ENCODE measurements around the gene GLS.
A peak's percentile ranks its signal among the peaks of the same experiment; 100 is the strongest.

The GLS gene

DNA sequence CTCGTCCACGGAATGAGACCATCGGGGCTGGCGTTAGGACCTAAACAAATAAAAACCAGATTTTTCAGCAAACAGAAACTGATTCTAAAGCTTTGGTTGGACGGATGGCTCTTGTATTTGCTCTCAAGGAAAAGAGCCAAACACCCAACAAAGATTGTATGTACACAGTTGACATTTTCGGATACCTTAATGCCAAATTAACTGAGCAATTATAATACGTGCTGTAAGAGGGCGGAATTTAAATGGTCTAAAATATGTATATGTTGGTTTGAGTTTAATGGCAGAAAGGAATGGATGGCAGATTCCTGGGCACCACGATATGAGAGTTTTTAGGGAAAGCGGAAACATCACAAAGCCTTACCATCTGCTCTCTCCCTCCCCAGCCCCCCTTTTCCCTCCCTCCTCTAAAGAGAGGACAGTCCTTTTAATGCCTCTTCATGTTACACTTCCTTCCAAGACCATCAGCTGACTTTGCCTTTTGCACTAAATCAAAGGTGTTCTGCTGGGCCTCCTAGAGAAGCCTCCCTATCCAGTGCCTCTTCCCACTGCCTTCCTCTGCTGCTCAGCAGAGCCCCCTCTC is 100.1 kb downstream of the GLS start:
- no peaks in the 10 kb centered on the region for H4K20me1 ChIP-seq (ENCODE audit: insufficient read depth, low read length)
- no peaks in the 10 kb centered on the region for H3K27me3 ChIP-seq (ENCODE audit: low read depth, low read length)
- no peak overlapping the region for H3K27ac ChIP-seq (ENCODE audit: low read length)
- H3K4me3 ChIP-seq (ENCODE audit: low read length) = no peak overlapping the region
- H3K4me2 ChIP-seq (ENCODE audit: low read length) = no peak overlapping the region
- no peak overlapping the region for H2AFZ ChIP-seq (ENCODE audit: low read depth, low read length)
- TF ChIP-seq, protein P1, sequence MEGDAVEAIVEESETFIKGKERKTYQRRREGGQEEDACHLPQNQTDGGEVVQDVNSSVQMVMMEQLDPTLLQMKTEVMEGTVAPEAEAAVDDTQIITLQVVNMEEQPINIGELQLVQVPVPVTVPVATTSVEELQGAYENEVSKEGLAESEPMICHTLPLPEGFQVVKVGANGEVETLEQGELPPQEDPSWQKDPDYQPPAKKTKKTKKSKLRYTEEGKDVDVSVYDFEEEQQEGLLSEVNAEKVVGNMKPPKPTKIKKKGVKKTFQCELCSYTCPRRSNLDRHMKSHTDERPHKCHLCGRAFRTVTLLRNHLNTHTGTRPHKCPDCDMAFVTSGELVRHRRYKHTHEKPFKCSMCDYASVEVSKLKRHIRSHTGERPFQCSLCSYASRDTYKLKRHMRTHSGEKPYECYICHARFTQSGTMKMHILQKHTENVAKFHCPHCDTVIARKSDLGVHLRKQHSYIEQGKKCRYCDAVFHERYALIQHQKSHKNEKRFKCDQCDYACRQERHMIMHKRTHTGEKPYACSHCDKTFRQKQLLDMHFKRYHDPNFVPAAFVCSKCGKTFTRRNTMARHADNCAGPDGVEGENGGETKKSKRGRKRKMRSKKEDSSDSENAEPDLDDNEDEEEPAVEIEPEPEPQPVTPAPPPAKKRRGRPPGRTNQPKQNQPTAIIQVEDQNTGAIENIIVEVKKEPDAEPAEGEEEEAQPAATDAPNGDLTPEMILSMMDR (IDR thresholded peaks at IDR 0.05; ENCODE audit: low read depth, low read length) = no peak
- no peak for TF ChIP-seq EZH2phosphoT487 (IDR thresholded peaks at IDR 0.05; ENCODE audit: low read depth)
- no peaks in the 10 kb centered on the region for H3K9me3 ChIP-seq (ENCODE audit: insufficient read depth, low read length)
- H3K9ac ChIP-seq (ENCODE audit: low read length) = no peak overlapping the region
- H3K79me2 ChIP-seq (ENCODE audit: low read length) = no peaks in the 10 kb centered on the region
- peaks cover 19% of the 10 kb centered on the region for H3K4me1 ChIP-seq (ENCODE audit: low read length)
- peaks cover 60% of the 10 kb centered on the region for H3K36me3 ChIP-seq (replicated peaks; ENCODE audit: low read depth, low read length)

DNA sequence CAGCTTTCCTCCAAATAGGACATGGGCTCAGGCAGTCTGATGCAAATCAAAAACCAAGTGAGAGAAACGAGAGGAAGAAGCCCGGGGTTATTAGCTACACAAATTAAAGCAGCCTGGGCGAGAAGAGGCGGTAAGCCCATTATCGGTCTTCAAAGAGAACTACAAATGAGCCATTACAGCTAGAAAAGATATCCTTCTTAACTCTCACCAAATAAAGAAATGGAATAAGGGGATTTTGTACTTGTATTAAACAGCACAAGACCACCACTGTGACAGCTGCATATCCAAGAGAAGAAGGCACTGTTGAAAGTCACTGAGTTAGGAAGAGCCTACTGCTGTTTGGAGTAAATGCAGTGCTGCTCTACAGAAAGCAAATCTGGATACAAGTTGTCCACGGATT is 100.7 kb downstream of the GLS start:
- Histone ChIP-seq H2AFZ (ENCODE audit: low read depth, low read length) (no peak overlapping the region), H3K36me3 (replicated peaks; ENCODE audit: low read depth, low read length) (peaks cover 58% of the 10 kb centered on the region), H3K4me1 (ENCODE audit: low read length) (peaks cover 19% of the 10 kb centered on the region), H3K9me3 (ENCODE audit: insufficient read depth, low read length) (no peaks in the 10 kb centered on the region), H3K27ac (ENCODE audit: low read length) (0 out of 2 replicates have a peak overlapping the region, but pooled peaks have one; percentile 4), H3K27me3 (ENCODE audit: low read depth, low read length) (no peaks in the 10 kb centered on the region), H3K4me2 (ENCODE audit: low read length) (peak overlapping the region; percentile 17; the same call in 1 of the 2 replicates), H3K9ac (ENCODE audit: low read length) (no peak overlapping the region), H3K4me3 (ENCODE audit: low read length) (no peak overlapping the region), H4K20me1 (ENCODE audit: insufficient read depth, low read length) (no peaks in the 10 kb centered on the region), H3K79me2 (ENCODE audit: low read length) (no peaks in the 10 kb centered on the region)
- TF ChIP-seq EZH2phosphoT487 (IDR thresholded peaks at IDR 0.05; ENCODE audit: low read depth) = no peak
- TF ChIP-seq, protein P1 (IDR thresholded peaks at IDR 0.05; ENCODE audit: low read depth, low read length) = no peak

DNA sequence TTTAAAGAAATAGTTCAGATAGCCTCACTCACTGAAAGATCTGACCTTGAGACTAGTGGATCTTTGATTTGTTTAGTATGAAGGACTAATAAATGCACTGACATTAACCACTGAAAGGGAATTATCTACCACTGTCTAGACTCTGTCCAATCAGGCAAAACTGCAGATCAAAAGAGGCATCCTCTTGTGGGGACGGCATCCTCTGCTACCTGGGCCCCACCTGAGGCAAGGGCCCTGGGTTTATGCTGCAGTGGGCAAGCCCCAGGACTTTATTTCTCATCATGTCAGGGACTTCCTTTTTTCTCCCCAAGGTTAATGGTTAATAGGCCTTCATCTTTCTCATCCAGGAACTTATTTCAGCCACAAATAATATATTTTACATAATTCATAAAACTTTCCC is 101.1 kb downstream of the GLS start:
- Histone ChIP-seq H2AFZ (ENCODE audit: low read depth, low read length) (no peak overlapping the region), H3K9ac (ENCODE audit: low read length) (no peak overlapping the region), H3K27me3 (ENCODE audit: low read depth, low read length) (no peaks in the 10 kb centered on the region), H3K79me2 (ENCODE audit: low read length) (no peaks in the 10 kb centered on the region), H3K4me3 (ENCODE audit: low read length) (no peak overlapping the region), H3K9me3 (ENCODE audit: insufficient read depth, low read length) (no peaks in the 10 kb centered on the region), H3K36me3 (replicated peaks; ENCODE audit: low read depth, low read length) (peaks cover 57% of the 10 kb centered on the region), H3K4me1 (ENCODE audit: low read length) (peaks cover 19% of the 10 kb centered on the region), H3K4me2 (ENCODE audit: low read length) (peak overlapping the region; percentile 17), H3K27ac (ENCODE audit: low read length) (peak overlapping the region; percentile 4; the same call in 1 of the 2 replicates), H4K20me1 (ENCODE audit: insufficient read depth, low read length) (no peaks in the 10 kb centered on the region)
- TF ChIP-seq, protein P1 (IDR thresholded peaks at IDR 0.05; ENCODE audit: low read depth, low read length) = no peak
- no peak for TF ChIP-seq EZH2phosphoT487 (IDR thresholded peaks at IDR 0.05; ENCODE audit: low read depth)

DNA sequence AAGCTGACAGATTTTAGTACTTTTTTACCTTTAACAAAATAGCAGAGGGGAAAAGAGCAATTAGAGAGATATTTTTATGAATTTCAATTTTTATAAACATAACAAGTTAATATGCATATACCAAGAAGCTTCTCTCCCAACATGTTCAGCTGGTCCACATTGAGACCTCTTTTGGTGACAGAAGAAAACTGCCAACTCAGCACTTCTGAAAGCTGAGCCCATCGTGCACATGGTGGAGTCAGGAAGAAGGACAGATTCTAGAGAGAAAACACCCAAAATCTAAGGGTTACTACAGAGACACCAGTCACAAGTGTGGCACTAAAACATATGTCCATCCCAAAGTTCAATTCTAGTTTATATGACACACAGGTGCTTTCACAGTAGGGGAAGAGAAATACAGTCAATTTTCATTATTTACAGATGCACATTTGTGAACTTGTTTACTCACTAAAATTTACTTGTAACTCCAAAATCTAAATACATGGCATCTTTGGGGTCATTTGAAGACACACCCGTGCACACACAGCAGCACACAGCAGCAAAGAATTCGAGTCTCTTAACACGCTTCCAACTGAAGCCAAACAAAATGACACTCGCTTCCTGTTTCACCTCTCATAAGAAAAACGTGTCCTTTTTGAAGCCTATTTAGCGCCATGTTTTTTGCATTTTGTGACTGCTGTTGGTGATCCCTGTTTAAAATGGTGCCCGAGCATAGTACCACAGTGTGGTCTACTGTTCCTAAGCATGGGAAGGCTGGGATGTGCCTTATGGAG is 101.8 kb downstream of the GLS start:
- Histone ChIP-seq H3K9me3 (ENCODE audit: insufficient read depth, low read length) (no peaks in the 10 kb centered on the region), H3K79me2 (ENCODE audit: low read length) (no peaks in the 10 kb centered on the region), H4K20me1 (ENCODE audit: insufficient read depth, low read length) (no peaks in the 10 kb centered on the region), H3K4me1 (ENCODE audit: low read length) (peaks cover 19% of the 10 kb centered on the region), H3K4me2 (ENCODE audit: low read length) (peak overlapping the region; percentile 17), H3K27ac (ENCODE audit: low read length) (no peak overlapping the region; the same call in 1 of the 2 replicates), H3K4me3 (ENCODE audit: low read length) (no peak overlapping the region), H3K9ac (ENCODE audit: low read length) (no peak overlapping the region), H2AFZ (ENCODE audit: low read depth, low read length) (no peak overlapping the region), H3K27me3 (ENCODE audit: low read depth, low read length) (no peaks in the 10 kb centered on the region), H3K36me3 (replicated peaks; ENCODE audit: low read depth, low read length) (peaks cover 58% of the 10 kb centered on the region)
- TF ChIP-seq, protein P1 (IDR thresholded peaks at IDR 0.05; ENCODE audit: low read depth, low read length) = no peak
- TF ChIP-seq EZH2phosphoT487 (IDR thresholded peaks at IDR 0.05; ENCODE audit: low read depth) = no peak
